ENCODE results near the gene LPAR6. TPM values are rescaled to one million over a fixed set of nuclear protein-coding genes. Genes with fewer than 3 reads are reported as not detected.
A peak's percentile ranks its signal among the peaks of the same experiment; 100 is the strongest.
"Not testable (repeated sequence)": the region's sequence is repeated elsewhere in the genome, so short reads cannot be mapped to it uniquely, and the experiment has no call there.

LPAR6 gene
- 10 to 100 TPM in 1 of 4 donors, 1 to 10 TPM in 3; 7.8 to 14.2 (median 8.8) TPM for total RNA-seq

DNA sequence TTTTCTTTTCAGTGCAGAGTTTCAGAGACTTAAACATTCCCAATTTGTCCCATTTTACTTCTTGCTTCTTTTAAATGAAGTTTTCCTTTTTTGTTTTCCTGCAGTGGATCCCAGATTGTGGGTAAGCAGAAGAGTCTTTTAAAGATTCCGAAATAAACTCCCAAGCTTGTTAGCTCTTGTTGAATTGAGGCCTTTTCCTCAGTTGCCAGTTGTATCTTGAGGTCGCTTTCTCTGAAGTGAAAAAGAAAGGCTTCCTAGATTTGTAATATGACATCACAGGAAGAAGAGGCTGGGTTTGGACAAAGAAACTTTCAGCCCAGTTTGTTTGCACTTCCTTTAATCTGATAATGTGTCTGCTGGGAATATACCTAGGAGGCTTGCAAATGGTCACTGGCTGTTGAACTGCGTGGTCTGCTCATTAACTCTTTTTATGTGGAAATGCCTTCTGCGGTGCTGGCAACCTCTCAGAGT, at the start of gene LPAR6:
TSS of gene LPAR6 (minus strand) at position 233 of the 471 bp plus-strand sequence. CDS start 690 bp downstream, outside the sequence.
- Histone ChIP-seq H3K9me3 (no peaks in the 10 kb centered on the region), H3K27ac (replicated peaks in 1 of 4) (peak within 1 kb of the TSS; percentile 64 to 76 (median 66)), H3K27me3 (no peaks in the 10 kb centered on the region), H3K36me3 (peaks cover 0 to 14% (median 7%) of the 10 kb centered on the region in 4 donors), H3K4me3 (peak within 1 kb of the TSS; percentile 36 to 56 (median 52)), H3K4me1 (peaks cover 0 to 4% (median 0%) of the 10 kb centered on the region in 4 donors)
- intact Hi-C loops (cut with DNase I), result loop anchor here (5.0 kb wide), 1 partner anchor 169 kb away; no protein-coding TSS in a partner anchor
- TF ChIP-seq EP300 (IDR thresholded peaks at IDR 0.05) (no peak), POLR2AphosphoS5 (IDR thresholded peaks at IDR 0.05) (peak; percentile 63 to 88), POLR2A (IDR thresholded peaks at IDR 0.05; ENCODE audit: low read depth) (peak; percentile 31), CTCF (IDR thresholded peaks at IDR 0.05) (no peak)
- 46% methylated on average over 4 of the region's 4 CpGs for WGBS
- no peak for DNase-seq (ENCODE audit: extremely low spot score)

DNA sequence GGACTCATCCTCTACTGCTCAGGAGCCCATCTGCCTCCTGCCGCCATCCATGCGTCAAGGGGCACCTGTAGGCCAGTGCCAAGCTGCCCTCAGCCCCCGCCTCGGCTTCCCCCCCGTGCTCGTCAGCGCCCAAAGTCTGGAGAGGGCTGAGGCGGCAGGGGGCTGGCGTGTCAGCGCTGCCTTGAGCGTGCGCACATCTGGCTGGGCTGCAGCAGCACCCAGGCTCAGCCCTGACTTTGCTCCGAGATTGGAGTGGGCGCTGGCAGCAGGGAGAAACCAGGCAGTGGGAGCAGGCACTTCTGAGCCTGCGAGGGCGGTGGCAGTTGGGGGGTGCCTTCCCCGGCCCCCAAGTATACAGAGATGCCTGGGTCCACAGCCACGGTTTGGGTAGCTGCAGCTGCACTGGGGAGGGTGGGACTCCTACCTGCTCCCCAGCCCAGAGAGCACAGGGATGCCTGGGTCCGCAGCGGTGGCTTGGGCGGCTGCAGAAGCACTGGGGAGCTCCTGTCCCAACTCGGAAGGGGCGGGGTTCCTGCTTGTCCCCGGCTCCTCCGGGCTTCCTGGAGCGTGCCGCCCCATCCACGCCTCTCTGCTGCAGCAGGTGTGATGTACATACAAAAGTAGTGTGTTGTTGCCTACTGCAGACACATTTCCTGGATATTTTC, 44.8 kb upstream of the LPAR6 start:
- no peaks in the 10 kb centered on the region for H3K27me3 ChIP-seq
- no peaks in the 10 kb centered on the region for H3K9me3 ChIP-seq
- H3K4me1 ChIP-seq, result no peaks in the 10 kb centered on the region
- H3K36me3 ChIP-seq, result peaks cover 10 to 87% (median 48%) of the 10 kb centered on the region in 4 donors
- TF ChIP-seq POLR2AphosphoS5 (IDR thresholded peaks at IDR 0.05), result no peak
- no peak overlapping the region for H3K27ac ChIP-seq (replicated peaks in 1 of 4)
- intact Hi-C loops (cut with DNase I), result no loop called here
- H3K4me3 ChIP-seq, result no peak overlapping the region
- DNase-seq (ENCODE audit: extremely low spot score), result no peak
- WGBS, result 100% methylated on average over 2 of the region's 28 CpGs

GRCh38 chr13:48456546-48456945, 43.6 kb upstream of the LPAR6 start:
- DNase-seq (ENCODE audit: extremely low spot score), result no peak
- no peak for TF ChIP-seq POLR2A (IDR thresholded peaks at IDR 0.05; ENCODE audit: low read depth)
- TF ChIP-seq EP300 (IDR thresholded peaks at IDR 0.05), result no peak
- TF ChIP-seq CTCF (IDR thresholded peaks at IDR 0.05), result no peak
- no peak for TF ChIP-seq POLR2AphosphoS5 (IDR thresholded peaks at IDR 0.05)
- Histone ChIP-seq H3K4me3 (no peak overlapping the region), H3K4me1 (no peaks in the 10 kb centered on the region), H3K27me3 (no peaks in the 10 kb centered on the region), H3K27ac (replicated peaks in 1 of 4) (no peak overlapping the region), H3K9me3 (no peaks in the 10 kb centered on the region), H3K36me3 (peaks cover 10 to 76% (median 41%) of the 10 kb centered on the region in 4 donors)
- 92% methylated on average over 10 of the region's 10 CpGs for WGBS
- intact Hi-C loops (cut with DNase I), result no loop called here

GRCh38 chr13:48451196-48451595, 38.3 kb upstream of the LPAR6 start:
- DNase-seq (ENCODE audit: extremely low spot score); intact Hi-C loops (cut with DNase I): not testable (repeated sequence)

DNA sequence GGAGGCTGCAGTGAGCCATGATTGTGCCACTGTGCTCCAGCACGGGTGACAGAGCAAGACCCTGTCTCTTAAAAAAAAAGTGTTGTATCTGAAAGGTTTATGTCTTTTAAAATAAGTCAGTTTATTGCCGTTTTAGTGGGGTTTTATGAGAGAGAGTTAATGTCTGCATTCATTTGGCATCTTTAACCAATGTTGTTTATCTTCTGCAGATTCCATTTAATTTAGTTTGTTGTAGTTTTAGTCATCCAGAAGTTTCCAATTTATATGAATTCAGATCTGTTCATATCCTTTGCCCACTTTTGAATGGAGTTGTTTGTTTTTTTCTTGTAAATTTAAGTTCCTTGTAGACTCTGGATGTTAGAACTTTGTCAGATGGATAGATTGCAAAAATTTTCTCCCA, 36.7 kb upstream of the LPAR6 start:
- Histone ChIP-seq H3K27ac (replicated peaks in 1 of 4) (no peak overlapping the region), H3K36me3 (peaks cover 0 to 16% (median 8%) of the 10 kb centered on the region in 4 donors), H3K4me1 (peaks cover 0 to 4% (median 3%) of the 10 kb centered on the region in 4 donors), H3K9me3 (peaks cover 0 to 8% (median 2%) of the 10 kb centered on the region in 4 donors), H3K27me3 (no peaks in the 10 kb centered on the region), H3K4me3 (no peak overlapping the region)
- DNase-seq (ENCODE audit: extremely low spot score), result no peak
- no peak for TF ChIP-seq POLR2AphosphoS5 (IDR thresholded peaks at IDR 0.05)
- TF ChIP-seq CTCF (IDR thresholded peaks at IDR 0.05), result no peak
- TF ChIP-seq EP300 (IDR thresholded peaks at IDR 0.05), result no peak
- TF ChIP-seq POLR2A (IDR thresholded peaks at IDR 0.05; ENCODE audit: low read depth), result no peak
- WGBS, result 94% methylated on average over 2 of the region's 2 CpGs
- intact Hi-C loops (cut with DNase I), result no loop called here

More at GRCh38 chr13:48451196-48451595, 38.3 kb upstream of the LPAR6 start:
- not testable (repeated sequence) for H3K4me3 ChIP-seq; H3K27me3 ChIP-seq; H3K9me3 ChIP-seq; H3K27ac ChIP-seq (replicated peaks in 1 of 4); H3K4me1 ChIP-seq
- H3K36me3 ChIP-seq, result peaks cover 0 to 30% (median 10%) of the 10 kb centered on the region in 4 donors

All from esophagus muscularis mucosa (tissue), 4 donors.